HepG2 (cell line): ENCODE results near the gene FJX1. TPM values are rescaled to one million over a fixed set of nuclear protein-coding genes. Genes with fewer than 3 reads are reported as not detected.

Experiments
- ATAC-seq: fragments of 200-7000 bp; cut with Tn5 transposase; 3 replicates; pipeline ENCODE4 v1.9.1; 2020; ENCODE audit warnings: mild to moderate bottlenecking, moderate library complexity
- BruUV-seq: library from RNA; stranded (reverse); fragments of 400-500 nt; replicated peaks from 2 replicates; lab custom pipeline; 2021; lab: Mats Ljungman, UMichigan
- CTCF ChIA-PET: fragments of 300-600 bp; formaldehyde crosslinking; extraction: SDS; loops from one replicate; lab custom pipeline; 2021; ENCODE audit warnings: low total read pairs, inconsistent platforms, low intra/inter-chr PET ratio; lab: Yijun Ruan, JAX
- POLR2A ChIA-PET: fragments of 350-600 bp; sonication (Branson Sonifier 250); formaldehyde crosslinking; loops from one replicate; lab custom pipeline; 2020; ENCODE audit warnings: antibody characterized with exemption, inconsistent platforms; lab: Yijun Ruan, JAX
- DNase-seq: peaks from one replicate; pipeline ENCODE4 v3.0.0-alpha.2; 2015; ENCODE audit warnings: low spot score
- FAIRE-seq: peaks from 3 replicates; lab custom pipeline; 2011; peaks lifted over from hg19 to GRCh38; lab: Jason Lieb, UNC
- H2AFZ ChIP-seq: one replicate; pipeline ENCODE4 v1.6.1; 2011; ENCODE audit warnings: low read length, inconsistent platforms
- H3K27ac ChIP-seq: fragments of 300-600 bp; 3 replicates; pipeline ENCODE4 v1.8.0; 2011; ENCODE audit warnings: mixed run types, mild to moderate bottlenecking, mixed read lengths, low read length, inconsistent platforms; ENCODE audit not compliant: insufficient read depth; ENCODE audit errors: extremely low read length
- H3K27me3 ChIP-seq, 2 experiments: fragments of 200-600 bp in 1 of 2; 2 replicates in 1 of 2; 3 replicates in 1 of 2; pipeline versions ENCODE4 v1.6.0 to v1.8.0; 2011; ENCODE audit warnings: low read length in 2 of 2, mild to moderate bottlenecking in 2 of 2, moderate library complexity in 2 of 2, inconsistent platforms in 1 of 2; ENCODE audit not compliant: insufficient read depth in 2 of 2, control insufficient read depth in 1 of 2
- H3K36me3 ChIP-seq, 2 experiments: fragments of 200-600 bp in 1 of 2; replicated peaks in 1 of 2; 2 replicates in 1 of 2; 3 replicates in 1 of 2; pipeline versions ENCODE4 v1.5.1 to v1.8.0; 2011; ENCODE audit warnings: low read length in 2 of 2, inconsistent platforms in 1 of 2; ENCODE audit not compliant: insufficient read depth in 2 of 2, control insufficient read depth in 1 of 2
- H3K4me1 ChIP-seq: 2 replicates; pipeline ENCODE4 v1.5.1; 2012; ENCODE audit warnings: low read length, inconsistent platforms; ENCODE audit not compliant: insufficient read depth
- H3K4me2 ChIP-seq: 2 replicates; pipeline ENCODE4 v1.6.0; 2011; ENCODE audit warnings: low read depth, low read length, inconsistent platforms
- H3K4me3 ChIP-seq, 3 experiments: fragments of 200-600 bp in 1 of 3; sonication (generic), shearing (Covaris generic) in 1 of 3; replicated peaks in 1 of 3; 2 replicates each; pipeline ENCODE4 v1.5.1; 2011 to 2016; ENCODE audit warnings: low read length in 3 of 3, inconsistent platforms in 2 of 3, low read depth in 2 of 3, mild to moderate bottlenecking in 2 of 3, control low read depth in 1 of 3, mixed read lengths in 1 of 3; ENCODE audit not compliant: insufficient read depth in 1 of 3
- H3K79me2 ChIP-seq: one replicate; pipeline ENCODE4 v1.6.1; 2011; ENCODE audit warnings: low read length, inconsistent platforms; ENCODE audit not compliant: insufficient read depth
- H3K9ac ChIP-seq: 2 replicates; pipeline ENCODE4 v1.6.0; 2011; ENCODE audit warnings: mild to moderate bottlenecking, low read depth, low read length, inconsistent platforms; ENCODE audit not compliant: insufficient read depth
- H3K9me3 ChIP-seq: 2 replicates; pipeline ENCODE4 v1.5.1; 2012; ENCODE audit warnings: mild to moderate bottlenecking, low read length
- H4K20me1 ChIP-seq: 2 replicates; pipeline ENCODE4 v1.6.0; 2011; ENCODE audit warnings: inconsistent platforms, mild to moderate bottlenecking, low read length, moderate library complexity; ENCODE audit not compliant: insufficient read depth
- ATAD3A ChIP-seq: sonication (generic); formaldehyde crosslinking; IDR thresholded peaks from 2 replicates; pipeline ENCODE4 v1.4.0; 2020; ENCODE audit warnings: missing genetic modification reagents
- FOSL1 ChIP-seq: sonication (generic); formaldehyde crosslinking; IDR thresholded peaks from 2 replicates; pipeline ENCODE4 v1.9.0; 2021; ENCODE audit warnings: missing genetic modification reagents, borderline replicate concordance
- GATAD2A ChIP-seq: IDR thresholded peaks from 2 replicates; pipeline ENCODE4 v1.6.1; 2016
- KLF12 ChIP-seq: sonication (generic); formaldehyde crosslinking; IDR thresholded peaks from 2 replicates; pipeline ENCODE4 v1.4.0; 2020; ENCODE audit warnings: missing genetic modification reagents, borderline replicate concordance
- NCOR1 ChIP-seq: fragments of 200-600 bp; sonication (generic); IDR thresholded peaks from 2 replicates; pipeline ENCODE4 v1.7.0; 2017; ENCODE audit warnings: antibody characterized with exemption, low read length, borderline replicate concordance
- PRPF4 ChIP-seq: fragments of 200-400 bp; formaldehyde crosslinking; IDR thresholded peaks from 2 replicates; pipeline ENCODE4 v1.6.1; 2016; ENCODE audit warnings: low read length, low read depth; ENCODE audit not compliant: poor library complexity, severe bottlenecking
- RXRA ChIP-seq: sonication (generic); formaldehyde crosslinking; IDR thresholded peaks from 2 replicates; pipeline ENCODE4 v1.5.1; 2020; ENCODE audit warnings: missing genetic modification reagents
- XBP1 ChIP-seq: sonication (generic); formaldehyde crosslinking; IDR thresholded peaks from 2 replicates; pipeline ENCODE4 v1.5.0; 2020; ENCODE audit warnings: missing genetic modification reagents
- ZFP41 ChIP-seq: sonication (generic); formaldehyde crosslinking; IDR thresholded peaks from 2 replicates; pipeline ENCODE4 v1.4.0; 2020; ENCODE audit warnings: mild to moderate bottlenecking, missing genetic modification reagents, borderline replicate concordance
- ZNF180 ChIP-seq: sonication (generic); formaldehyde crosslinking; IDR thresholded peaks from 2 replicates; pipeline ENCODE4 v1.4.0; 2020; ENCODE audit warnings: low read depth, missing genetic modification reagents, borderline replicate concordance
- ZNF235 ChIP-seq: sonication (generic); formaldehyde crosslinking; IDR thresholded peaks from 2 replicates; pipeline ENCODE4 v1.8.1; 2023; ENCODE audit warnings: mild to moderate bottlenecking, missing genetic modification reagents, borderline replicate concordance
- ZNF550 ChIP-seq: sonication (generic); formaldehyde crosslinking; IDR thresholded peaks from 2 replicates; pipeline ENCODE4 v1.4.0; 2020; ENCODE audit warnings: mild to moderate bottlenecking, missing genetic modification reagents, borderline replicate concordance
- WGBS: methylation state at CpG from one replicate; pipeline ENCODE4 v1.1.6; 2017; ENCODE audit warnings: low lambda C conversion rate; 5-methylcytosine and 5-hydroxymethylcytosine counted together
- in situ Hi-C: cut with HindIII; loops from 2 replicates; pipeline ENCODE4 v1.10.0; 2017; ENCODE audit warnings: low pct_unique_long_range_greater_than_20kb; ENCODE audit not compliant: extremely low pct_ligation_motif_present
- intact Hi-C: fragments of 100-400 bp; cut with micrococcal nuclease; formaldehyde crosslinking; loops from one replicate; pipeline ENCODE4 v1.10.0; 2022; ENCODE audit not compliant: unreplicated experiment
- polyA plus RNA-seq, 8 experiments: library from polyadenylated mRNA; depleted of rRNA in 3 of 8; stranded (reverse) in 7 of 8; unstranded in 1 of 8; fragments of >200 nt; fragmentation: Illumina TruSeq in 4 of 8; extraction: Trizol in 4 of 8; gene quantifications; 2 replicates each; pipeline versions ENCODE4 v1.2.1 to v1.2.3, GENCODE V29; 2011 to 2016; ENCODE audit warnings: low read depth in 4 of 8, missing spikeins in 1 of 8, mixed read lengths in 1 of 8; ENCODE audit not compliant: insufficient read depth in 1 of 8
- total RNA-seq, 5 experiments: library from RNA; depleted of rRNA; stranded (reverse); fragments of >200 nt; fragmentation: Illumina TruSeq; extraction: Trizol; gene quantifications; 2 replicates each; pipeline ENCODE4 v1.2.3, GENCODE V29; 2016; ENCODE audit warnings: low read depth in 1 of 5
- TF ChIP-seq, protein P1 (sequence below): sonication (generic); formaldehyde crosslinking; IDR thresholded peaks from 2 replicates; pipeline ENCODE4 v1.5.1; 2020; ENCODE audit warnings: mild to moderate bottlenecking, moderate library complexity, missing genetic modification reagents
- TF ChIP-seq, protein P2 (sequence below): sonication (generic); formaldehyde crosslinking; IDR thresholded peaks from 2 replicates; pipeline ENCODE4 v1.5.0; 2020; ENCODE audit warnings: missing genetic modification reagents
- TF ChIP-seq, protein P3 (sequence below), 2 experiments: fragments of 450-650 bp in 1 of 2; sonication (generic) in 1 of 2; formaldehyde crosslinking; IDR thresholded peaks; 2 replicates each; pipeline versions ENCODE4 v1.5.0 to v1.8.0; 2020 to 2022; ENCODE audit warnings: mild to moderate bottlenecking in 1 of 2, missing genetic modification reagents in 1 of 2
- TF ChIP-seq, protein P4 (sequence below): sonication (generic); formaldehyde crosslinking; IDR thresholded peaks from 2 replicates; pipeline ENCODE4 v1.4.0; 2020; ENCODE audit warnings: mild to moderate bottlenecking, missing genetic modification reagents
- TF ChIP-seq, protein P5 (sequence below): sonication (generic); formaldehyde crosslinking; IDR thresholded peaks from 2 replicates; pipeline ENCODE4 v1.5.0; 2020; ENCODE audit warnings: missing genetic modification reagents
- TF ChIP-seq, protein P6 (sequence below): sonication (generic); formaldehyde crosslinking; IDR thresholded peaks from 2 replicates; pipeline ENCODE4 v1.5.1; 2020; ENCODE audit warnings: missing genetic modification reagents, mild to moderate bottlenecking, borderline replicate concordance

Gene FJX1
- total and polyA plus RNA-seq, 2 of the 13 experiments (the other 11 are each of a cell fraction or from before 2014, with no cell fraction given) = 0.40 to 0.82 TPM

DNA sequence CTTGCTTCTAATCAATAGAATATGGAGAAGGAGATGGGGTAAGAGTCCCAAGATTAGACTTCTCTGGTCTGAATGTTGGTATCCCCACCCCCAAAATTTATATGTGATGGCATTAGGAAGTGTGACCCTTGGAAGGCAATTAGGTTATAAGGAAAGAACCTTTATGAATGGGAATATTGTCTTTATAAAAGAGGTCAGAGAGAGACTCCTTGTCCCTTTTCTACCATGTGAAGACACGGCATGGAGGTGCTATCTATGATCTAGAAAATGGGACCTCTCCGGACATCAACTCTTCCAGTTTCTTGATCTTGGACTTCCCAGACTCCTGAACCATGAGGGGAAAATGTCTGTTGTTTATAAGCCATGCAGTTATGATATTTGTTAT lies 37.9 kb upstream of the FJX1 start:
- BruUV-seq = no TSS peak

More for the DNA sequence above, 37.9 kb upstream of the FJX1 start:
- H4K20me1 ChIP-seq = no peaks in the 10 kb centered on the region
- H3K4me1 ChIP-seq = peaks cover 16% of the 10 kb centered on the region; the same call in 1 of the 2 replicates
- intact Hi-C loops (no loop called here), in situ Hi-C loops (no loop called here)
- no peak for TF ChIP-seq KLF12
- no peak for TF ChIP-seq FOSL1
- no peak for TF ChIP-seq ATAD3A (CRISPR knock-in tag)
- TF ChIP-seq XBP1 (CRISPR knock-in tag) = no peak
- no peak for TF ChIP-seq ZFP41 (CRISPR knock-in tag)
- no peak for TF ChIP-seq ZNF235 (CRISPR knock-in tag)
- TF ChIP-seq NCOR1 = no peak
- TF ChIP-seq, protein P1, sequence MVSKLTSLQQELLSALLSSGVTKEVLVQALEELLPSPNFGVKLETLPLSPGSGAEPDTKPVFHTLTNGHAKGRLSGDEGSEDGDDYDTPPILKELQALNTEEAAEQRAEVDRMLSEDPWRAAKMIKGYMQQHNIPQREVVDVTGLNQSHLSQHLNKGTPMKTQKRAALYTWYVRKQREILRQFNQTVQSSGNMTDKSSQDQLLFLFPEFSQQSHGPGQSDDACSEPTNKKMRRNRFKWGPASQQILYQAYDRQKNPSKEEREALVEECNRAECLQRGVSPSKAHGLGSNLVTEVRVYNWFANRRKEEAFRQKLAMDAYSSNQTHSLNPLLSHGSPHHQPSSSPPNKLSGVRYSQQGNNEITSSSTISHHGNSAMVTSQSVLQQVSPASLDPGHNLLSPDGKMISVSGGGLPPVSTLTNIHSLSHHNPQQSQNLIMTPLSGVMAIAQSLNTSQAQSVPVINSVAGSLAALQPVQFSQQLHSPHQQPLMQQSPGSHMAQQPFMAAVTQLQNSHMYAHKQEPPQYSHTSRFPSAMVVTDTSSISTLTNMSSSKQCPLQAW (CRISPR knock-in tag) = no peak
- no peak for TF ChIP-seq PRPF4
- TF ChIP-seq, protein P2, sequence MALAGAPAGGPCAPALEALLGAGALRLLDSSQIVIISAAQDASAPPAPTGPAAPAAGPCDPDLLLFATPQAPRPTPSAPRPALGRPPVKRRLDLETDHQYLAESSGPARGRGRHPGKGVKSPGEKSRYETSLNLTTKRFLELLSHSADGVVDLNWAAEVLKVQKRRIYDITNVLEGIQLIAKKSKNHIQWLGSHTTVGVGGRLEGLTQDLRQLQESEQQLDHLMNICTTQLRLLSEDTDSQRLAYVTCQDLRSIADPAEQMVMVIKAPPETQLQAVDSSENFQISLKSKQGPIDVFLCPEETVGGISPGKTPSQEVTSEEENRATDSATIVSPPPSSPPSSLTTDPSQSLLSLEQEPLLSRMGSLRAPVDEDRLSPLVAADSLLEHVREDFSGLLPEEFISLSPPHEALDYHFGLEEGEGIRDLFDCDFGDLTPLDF (CRISPR knock-in tag) = no peak
- TF ChIP-seq, protein P3, sequence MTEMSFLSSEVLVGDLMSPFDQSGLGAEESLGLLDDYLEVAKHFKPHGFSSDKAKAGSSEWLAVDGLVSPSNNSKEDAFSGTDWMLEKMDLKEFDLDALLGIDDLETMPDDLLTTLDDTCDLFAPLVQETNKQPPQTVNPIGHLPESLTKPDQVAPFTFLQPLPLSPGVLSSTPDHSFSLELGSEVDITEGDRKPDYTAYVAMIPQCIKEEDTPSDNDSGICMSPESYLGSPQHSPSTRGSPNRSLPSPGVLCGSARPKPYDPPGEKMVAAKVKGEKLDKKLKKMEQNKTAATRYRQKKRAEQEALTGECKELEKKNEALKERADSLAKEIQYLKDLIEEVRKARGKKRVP (CRISPR knock-in tag; IDR thresholded peaks at IDR 0.05) = no peak
- TF ChIP-seq ZNF180 (CRISPR knock-in tag) = no peak
- TF ChIP-seq, protein P4, sequence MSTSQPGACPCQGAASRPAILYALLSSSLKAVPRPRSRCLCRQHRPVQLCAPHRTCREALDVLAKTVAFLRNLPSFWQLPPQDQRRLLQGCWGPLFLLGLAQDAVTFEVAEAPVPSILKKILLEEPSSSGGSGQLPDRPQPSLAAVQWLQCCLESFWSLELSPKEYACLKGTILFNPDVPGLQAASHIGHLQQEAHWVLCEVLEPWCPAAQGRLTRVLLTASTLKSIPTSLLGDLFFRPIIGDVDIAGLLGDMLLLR (CRISPR knock-in tag) = no peak
- TF ChIP-seq ZNF550 = no peak
- TF ChIP-seq GATAD2A = no peak
- TF ChIP-seq, protein P5, sequence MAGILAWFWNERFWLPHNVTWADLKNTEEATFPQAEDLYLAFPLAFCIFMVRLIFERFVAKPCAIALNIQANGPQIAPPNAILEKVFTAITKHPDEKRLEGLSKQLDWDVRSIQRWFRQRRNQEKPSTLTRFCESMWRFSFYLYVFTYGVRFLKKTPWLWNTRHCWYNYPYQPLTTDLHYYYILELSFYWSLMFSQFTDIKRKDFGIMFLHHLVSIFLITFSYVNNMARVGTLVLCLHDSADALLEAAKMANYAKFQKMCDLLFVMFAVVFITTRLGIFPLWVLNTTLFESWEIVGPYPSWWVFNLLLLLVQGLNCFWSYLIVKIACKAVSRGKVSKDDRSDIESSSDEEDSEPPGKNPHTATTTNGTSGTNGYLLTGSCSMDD = no peak
- TF ChIP-seq, protein P6, sequence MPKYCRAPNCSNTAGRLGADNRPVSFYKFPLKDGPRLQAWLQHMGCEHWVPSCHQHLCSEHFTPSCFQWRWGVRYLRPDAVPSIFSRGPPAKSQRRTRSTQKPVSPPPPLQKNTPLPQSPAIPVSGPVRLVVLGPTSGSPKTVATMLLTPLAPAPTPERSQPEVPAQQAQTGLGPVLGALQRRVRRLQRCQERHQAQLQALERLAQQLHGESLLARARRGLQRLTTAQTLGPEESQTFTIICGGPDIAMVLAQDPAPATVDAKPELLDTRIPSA (CRISPR knock-in tag) = no peak
- TF ChIP-seq RXRA (CRISPR knock-in tag) = no peak
- no peak overlapping the region for H3K4me2 ChIP-seq
- no peaks in the 10 kb centered on the region for H3K36me3 ChIP-seq
- H3K27me3 ChIP-seq = 0 out of 5 replicates have a peak, but pooled peaks cover 0 to 7% of the 10 kb centered on the region in 2 experiments
- H3K79me2 ChIP-seq = no peaks in the 10 kb centered on the region
- 23% methylated on average over 2 of the region's 2 CpGs for WGBS
- FAIRE-seq (no peak), DNase-seq (no peak), ATAC-seq (no peak)
- no peak overlapping the region for H3K27ac ChIP-seq
- no peak overlapping the region for H2AFZ ChIP-seq
- CTCF ChIA-PET = no interaction called here
- no peaks in the 10 kb centered on the region for H3K9me3 ChIP-seq
- POLR2A ChIA-PET = no interaction called here
- no peak overlapping the region for H3K9ac ChIP-seq
- no peak overlapping the region for H3K4me3 ChIP-seq
